Tongue (tissue), 2 donors: ENCODE measurements around the gene PARD3B. TPM values are rescaled to one million over a fixed set of nuclear protein-coding genes. Genes with fewer than 3 reads are reported as not detected.
A peak's percentile ranks its signal among the peaks of the same experiment; 100 is the strongest.

Source experiments
- DNase-seq: peaks from one replicate; pipeline ENCODE4 v3.0.0-alpha.2; 2015
- total RNA-seq: library from RNA; depleted of rRNA; stranded (reverse); fragments of >200 nt; gene quantifications from one replicate; pipeline ENCODE4 v1.2.3, GENCODE V29; 2014

Gene PARD3B
- total RNA-seq, 1 donor from 2014 or later, result 21.5 TPM

- peak; percentile 32 for DNase-seq
Measured at GRCh38 chr2:205628422-205628821, 1083.1 kb downstream of the PARD3B start.

- DNase-seq, result no peak
Measured at GRCh38 chr2:205629091-205629776, 1084.0 kb downstream of the PARD3B start.

- no peak for DNase-seq
Measured at GRCh38 chr2:205633994-205634393, 1088.7 kb downstream of the PARD3B start.

GRCh38 chr2:205636549-205637319, 1091.5 kb downstream of the PARD3B start:
- DNase-seq, result no peak

- DNase-seq, result no peak
Measured at GRCh38 chr2:205637320-205637602, 1092.0 kb downstream of the PARD3B start.

GRCh38 chr2:205637779-205638503, 1092.7 kb downstream of the PARD3B start:
- DNase-seq, result no peak

- no peak for DNase-seq
Measured at GRCh38 chr2:205640716-205641115, 1095.4 kb downstream of the PARD3B start.

- DNase-seq, result no peak
Measured at GRCh38 chr2:205642599-205643356, 1097.5 kb downstream of the PARD3B start.

- no peak for DNase-seq
Measured at GRCh38 chr2:205643391-205643885, 1098.2 kb downstream of the PARD3B start.

- no peak for DNase-seq
Measured at GRCh38 chr2:205644018-205644417, 1098.7 kb downstream of the PARD3B start.

- DNase-seq, result no peak
Measured at GRCh38 chr2:205646680-205647079, 1101.4 kb downstream of the PARD3B start.

- DNase-seq, result no peak
Measured at GRCh38 chr2:205650450-205650849, 1105.2 kb downstream of the PARD3B start.

- no peak for DNase-seq
Measured at GRCh38 chr2:205650931-205651330, 1105.7 kb downstream of the PARD3B start.

- no peak for DNase-seq
Measured at GRCh38 chr2:205651719-205652118, 1106.4 kb downstream of the PARD3B start.

GRCh38 chr2:205654878-205655605, 1109.8 kb downstream of the PARD3B start:
- no peak for DNase-seq

- DNase-seq, result no peak
Measured at GRCh38 chr2:205655779-205656456, 1110.6 kb downstream of the PARD3B start.

GRCh38 chr2:205656461-205656860, 1111.2 kb downstream of the PARD3B start:
- DNase-seq, result no peak

GRCh38 chr2:205656941-205657340, 1111.7 kb downstream of the PARD3B start:
- no peak for DNase-seq

- peak; percentile 41 for DNase-seq
Measured at GRCh38 chr2:205657579-205657978, 1112.3 kb downstream of the PARD3B start.

- no peak for DNase-seq
Measured at GRCh38 chr2:205658068-205658467, 1112.8 kb downstream of the PARD3B start.

GRCh38 chr2:205658572-205658971, 1113.3 kb downstream of the PARD3B start:
- DNase-seq, result no peak
